MM.1S (cell line): Measurements from ENCODE around the gene PRR36.

Source experiments
- CTCF ChIP-seq: fragments of 300-600 bp; sonication (generic); IDR thresholded peaks from 2 replicates; pipeline ENCODE4 v1.5.1; 2016; ENCODE audit warnings: antibody characterized with exemption, low read length, mixed read lengths
- EZH2phosphoT487 ChIP-seq: fragments of 300-600 bp; sonication (generic); IDR thresholded peaks from 2 replicates; pipeline ENCODE4 v1.6.1; 2018; ENCODE audit warnings: antibody characterized with exemption, low read length

DNA sequence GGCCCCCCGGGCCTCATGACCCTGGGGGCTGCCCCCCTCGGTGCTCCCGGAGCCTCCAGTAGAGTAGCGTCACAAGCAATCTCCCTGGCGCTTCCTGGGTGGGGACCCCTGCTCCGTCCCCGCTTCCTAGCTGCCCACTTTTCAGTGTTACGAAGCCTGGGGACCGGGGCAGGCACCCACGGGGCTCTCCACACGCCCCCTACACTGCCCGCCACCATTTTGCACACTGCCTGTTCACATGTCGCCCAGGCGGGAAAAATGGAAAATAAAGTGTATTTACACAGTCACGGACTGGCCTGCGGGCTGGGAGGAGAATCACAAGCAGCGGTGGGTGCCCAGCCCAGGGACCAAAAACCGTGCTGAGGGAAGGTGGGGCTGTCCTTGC is 9.5 kb downstream of the PRR36 start:
- TF ChIP-seq EZH2phosphoT487: no peak
- no peak for TF ChIP-seq CTCF
